Astrocyte (in vitro differentiated cells and primary cell): ENCODE data around the gene ZNF212. TPM values are rescaled to one million over a fixed set of nuclear protein-coding genes. Genes with fewer than 3 reads are reported as not detected.

Experiments
- DNase-seq: peaks from one replicate; pipeline ENCODE4 v3.0.0-alpha.2; 2010; ENCODE audit warnings: low read depth
- FAIRE-seq: peaks from 2 replicates; lab custom pipeline; 2011; peaks lifted over from hg19 to GRCh38; lab: Jason Lieb, UNC
- H2AFZ ChIP-seq: 2 replicates; pipeline ENCODE4 v1.6.0; 2012; ENCODE audit warnings: low read depth, low read length, inconsistent platforms
- H3K27ac ChIP-seq: 2 replicates; pipeline ENCODE4 v1.5.1; 2011; ENCODE audit warnings: low read depth, low read length, inconsistent platforms
- H3K27me3 ChIP-seq: 2 replicates; pipeline ENCODE4 v1.6.0; 2011; ENCODE audit warnings: low read length, inconsistent platforms; ENCODE audit not compliant: insufficient read depth
- H3K36me3 ChIP-seq: 2 replicates; pipeline ENCODE4 v1.5.1; 2011; ENCODE audit warnings: low read length, inconsistent platforms; ENCODE audit not compliant: insufficient read depth
- H3K4me1 ChIP-seq: 2 replicates; pipeline ENCODE4 v1.5.1; 2011; ENCODE audit warnings: low read length, inconsistent platforms; ENCODE audit not compliant: insufficient read depth
- H3K4me2 ChIP-seq: 2 replicates; pipeline ENCODE4 v1.6.0; 2012; ENCODE audit warnings: low read length, inconsistent platforms
- H3K4me3 ChIP-seq: 2 replicates; pipeline ENCODE4 v1.5.1; 2011; ENCODE audit warnings: low read depth, mild to moderate bottlenecking, low read length, inconsistent platforms; ENCODE audit not compliant: insufficient read depth
- H3K79me2 ChIP-seq: 2 replicates; pipeline ENCODE4 v1.6.0; 2012; ENCODE audit warnings: mild to moderate bottlenecking, low read length, inconsistent platforms; ENCODE audit not compliant: insufficient read depth
- H3K9ac ChIP-seq: 2 replicates; pipeline ENCODE4 v1.6.0; 2012; ENCODE audit warnings: mild to moderate bottlenecking, low read length, inconsistent platforms
- H3K9me3 ChIP-seq: 2 replicates; pipeline ENCODE4 v1.5.1; 2012; ENCODE audit warnings: low read depth, mild to moderate bottlenecking, low read length, inconsistent platforms; ENCODE audit not compliant: insufficient read depth
- H4K20me1 ChIP-seq: 2 replicates; pipeline ENCODE4 v1.6.0; 2012; ENCODE audit warnings: low read length, inconsistent platforms; ENCODE audit not compliant: insufficient read depth
- H3K27ac Mint-ChIP-seq: one replicate; pipeline ENCODE4 v1.8.0; 2021; ENCODE audit warnings: mild to moderate bottlenecking, mixed read lengths; ENCODE audit not compliant: unreplicated experiment
- H3K27me3 Mint-ChIP-seq: one replicate; pipeline ENCODE4 v1.8.0; 2021; ENCODE audit warnings: low read depth, mixed read lengths; ENCODE audit not compliant: unreplicated experiment
- H3K36me3 Mint-ChIP-seq: one replicate; pipeline ENCODE4 v1.8.0; 2021; ENCODE audit warnings: low read depth, mixed read lengths; ENCODE audit not compliant: unreplicated experiment
- H3K4me1 Mint-ChIP-seq: one replicate; pipeline ENCODE4 v1.8.0; 2021; ENCODE audit warnings: low read depth, mixed read lengths; ENCODE audit not compliant: unreplicated experiment
- H3K4me3 Mint-ChIP-seq: one replicate; pipeline ENCODE4 v1.8.0; 2021; ENCODE audit warnings: mild to moderate bottlenecking, moderate library complexity, mixed read lengths; ENCODE audit not compliant: unreplicated experiment
- H3K9me3 Mint-ChIP-seq: one replicate; pipeline ENCODE4 v1.8.0; 2021; ENCODE audit warnings: mild to moderate bottlenecking, mixed read lengths; ENCODE audit not compliant: unreplicated experiment
- EZH2 ChIP-seq: IDR thresholded peaks from 2 replicates; pipeline ENCODE4 v1.6.1; 2012; ENCODE audit warnings: mild to moderate bottlenecking, low read length, inconsistent platforms; ENCODE audit not compliant: insufficient read depth
- total RNA-seq: library from RNA; stranded (reverse); gene quantifications from 2 replicates; pipeline ENCODE4 v1.2.1, GENCODE V29; 2021
- TF ChIP-seq, protein P1 (sequence below): IDR thresholded peaks from 2 replicates; pipeline ENCODE4 v1.5.1; 2011; ENCODE audit warnings: low read depth, mild to moderate bottlenecking, inconsistent platforms, low read length, moderate library complexity; ENCODE audit not compliant: insufficient read depth

ZNF212 gene
- total RNA-seq, 1 donor from 2014 or later: 8.2 TPM

- H3K4me1 Mint-ChIP-seq: no peaks in the 10 kb centered on the region
- H3K27me3 Mint-ChIP-seq: no peaks in the 10 kb centered on the region
- no peak for TF ChIP-seq EZH2
- TF ChIP-seq, protein P1, sequence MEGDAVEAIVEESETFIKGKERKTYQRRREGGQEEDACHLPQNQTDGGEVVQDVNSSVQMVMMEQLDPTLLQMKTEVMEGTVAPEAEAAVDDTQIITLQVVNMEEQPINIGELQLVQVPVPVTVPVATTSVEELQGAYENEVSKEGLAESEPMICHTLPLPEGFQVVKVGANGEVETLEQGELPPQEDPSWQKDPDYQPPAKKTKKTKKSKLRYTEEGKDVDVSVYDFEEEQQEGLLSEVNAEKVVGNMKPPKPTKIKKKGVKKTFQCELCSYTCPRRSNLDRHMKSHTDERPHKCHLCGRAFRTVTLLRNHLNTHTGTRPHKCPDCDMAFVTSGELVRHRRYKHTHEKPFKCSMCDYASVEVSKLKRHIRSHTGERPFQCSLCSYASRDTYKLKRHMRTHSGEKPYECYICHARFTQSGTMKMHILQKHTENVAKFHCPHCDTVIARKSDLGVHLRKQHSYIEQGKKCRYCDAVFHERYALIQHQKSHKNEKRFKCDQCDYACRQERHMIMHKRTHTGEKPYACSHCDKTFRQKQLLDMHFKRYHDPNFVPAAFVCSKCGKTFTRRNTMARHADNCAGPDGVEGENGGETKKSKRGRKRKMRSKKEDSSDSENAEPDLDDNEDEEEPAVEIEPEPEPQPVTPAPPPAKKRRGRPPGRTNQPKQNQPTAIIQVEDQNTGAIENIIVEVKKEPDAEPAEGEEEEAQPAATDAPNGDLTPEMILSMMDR: no peak
- no peak for DNase-seq
- no peak overlapping the region for H3K27ac Mint-ChIP-seq
- Histone ChIP-seq H3K4me3 (no peak overlapping the region), H3K4me2 (no peak overlapping the region), H4K20me1 (no peaks in the 10 kb centered on the region), H3K79me2 (no peaks in the 10 kb centered on the region), H3K9me3 (no peaks in the 10 kb centered on the region), H3K27me3 (no peaks in the 10 kb centered on the region), H3K27ac (no peak overlapping the region), H3K9ac (no peak overlapping the region), H2AFZ (no peak overlapping the region), H3K36me3 (no peaks in the 10 kb centered on the region), H3K4me1 (no peaks in the 10 kb centered on the region)
- no peaks in the 10 kb centered on the region for H3K9me3 Mint-ChIP-seq
- H3K36me3 Mint-ChIP-seq: peaks cover 26% of the 10 kb centered on the region
- no peak overlapping the region for H3K4me3 Mint-ChIP-seq
- FAIRE-seq: no peak
Observed at GRCh38 chr7:149291781-149292461, 52.5 kb downstream of the ZNF212 start.

GRCh38 chr7:149292462-149292823, 53.0 kb downstream of the ZNF212 start:
- Histone ChIP-seq H3K27me3 (no peaks in the 10 kb centered on the region), H4K20me1 (no peaks in the 10 kb centered on the region), H3K79me2 (no peaks in the 10 kb centered on the region), H3K36me3 (no peaks in the 10 kb centered on the region), H3K4me2 (no peak overlapping the region), H3K9ac (no peak overlapping the region), H3K4me1 (no peaks in the 10 kb centered on the region), H3K27ac (no peak overlapping the region), H3K4me3 (no peak overlapping the region), H3K9me3 (no peaks in the 10 kb centered on the region), H2AFZ (no peak overlapping the region)
- H3K36me3 Mint-ChIP-seq: peaks cover 22% of the 10 kb centered on the region
- H3K9me3 Mint-ChIP-seq: no peaks in the 10 kb centered on the region
- no peak overlapping the region for H3K27ac Mint-ChIP-seq
- TF ChIP-seq EZH2: no peak
- TF ChIP-seq, protein P1: no peak
- no peak for FAIRE-seq
- H3K4me1 Mint-ChIP-seq: no peaks in the 10 kb centered on the region
- H3K4me3 Mint-ChIP-seq: no peak overlapping the region
- no peak for DNase-seq
- H3K27me3 Mint-ChIP-seq: no peaks in the 10 kb centered on the region

DNA sequence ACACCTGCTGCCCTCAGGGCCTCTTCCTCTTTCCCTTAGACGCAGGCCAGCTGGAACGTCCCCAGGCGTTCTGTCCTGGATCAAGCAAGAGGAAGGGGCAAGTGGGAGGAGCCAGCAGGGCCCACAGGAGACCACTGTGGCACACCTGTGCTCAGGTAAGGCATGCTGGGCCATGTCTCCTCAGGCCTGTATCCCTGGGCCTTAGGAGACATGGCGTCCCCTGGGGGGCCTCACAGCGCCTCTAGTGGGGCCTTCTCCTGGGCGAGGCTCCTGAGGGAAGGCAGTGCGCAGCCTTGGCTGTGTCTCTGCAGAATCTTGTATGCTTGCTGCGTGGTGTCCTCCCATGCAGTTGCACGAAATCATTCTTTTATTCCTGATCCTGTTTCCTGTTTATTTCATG, 53.9 kb downstream of the ZNF212 start:
- Mint-ChIP-seq H3K27me3 (no peaks in the 10 kb centered on the region), H3K36me3 (peaks cover 20% of the 10 kb centered on the region), H3K4me1 (no peaks in the 10 kb centered on the region), H3K9me3 (peaks cover under 1% of the 10 kb centered on the region), H3K4me3 (no peak overlapping the region), H3K27ac (no peak overlapping the region)
- Histone ChIP-seq H3K79me2 (no peaks in the 10 kb centered on the region), H3K4me2 (no peak overlapping the region), H2AFZ (no peak overlapping the region), H3K4me3 (no peak overlapping the region), H4K20me1 (no peaks in the 10 kb centered on the region), H3K36me3 (no peaks in the 10 kb centered on the region), H3K9ac (no peak overlapping the region), H3K27ac (no peak overlapping the region), H3K27me3 (no peaks in the 10 kb centered on the region), H3K9me3 (no peaks in the 10 kb centered on the region), H3K4me1 (no peaks in the 10 kb centered on the region)
- FAIRE-seq (no peak), DNase-seq (no peak)
- TF ChIP-seq, protein P1: no peak
- TF ChIP-seq EZH2: no peak
